ENCODE data around the gene LRP8.

DNA sequence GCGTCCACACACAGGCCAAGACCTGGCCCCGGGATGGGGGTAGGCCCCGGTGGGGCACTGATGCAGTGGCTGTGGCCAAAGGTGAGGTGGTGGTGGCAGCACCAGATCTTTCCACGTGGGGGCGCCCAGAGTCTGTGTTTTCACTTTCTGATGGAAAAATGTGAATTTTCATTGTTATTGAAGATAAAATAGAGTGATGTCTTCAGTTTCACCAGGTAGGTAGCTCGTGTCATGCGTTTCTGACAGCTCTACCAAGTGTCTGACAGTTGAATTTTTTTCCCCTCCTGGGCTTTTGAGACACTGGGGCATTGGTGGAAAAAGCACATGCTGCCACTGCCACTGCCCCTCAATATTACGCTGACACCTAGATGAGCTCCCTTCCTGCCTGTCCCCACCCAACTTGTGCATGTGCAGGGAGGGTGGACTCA lies 49.6 kb downstream of the LRP8 start:
- no peak for TF ChIP-seq GABPB1 (CRISPR knock-in tag; IDR thresholded peaks at IDR 0.05)
- TF ChIP-seq CTCF (IDR thresholded peaks at IDR 0.05) = peak; percentile 81
- TF ChIP-seq SP1 (CRISPR knock-in tag; conservative IDR thresholded peaks at IDR 0.05) = no peak
- no peak for TF ChIP-seq IRF1 (CRISPR knock-in tag; IDR thresholded peaks at IDR 0.05)
- TF ChIP-seq, protein P1, sequence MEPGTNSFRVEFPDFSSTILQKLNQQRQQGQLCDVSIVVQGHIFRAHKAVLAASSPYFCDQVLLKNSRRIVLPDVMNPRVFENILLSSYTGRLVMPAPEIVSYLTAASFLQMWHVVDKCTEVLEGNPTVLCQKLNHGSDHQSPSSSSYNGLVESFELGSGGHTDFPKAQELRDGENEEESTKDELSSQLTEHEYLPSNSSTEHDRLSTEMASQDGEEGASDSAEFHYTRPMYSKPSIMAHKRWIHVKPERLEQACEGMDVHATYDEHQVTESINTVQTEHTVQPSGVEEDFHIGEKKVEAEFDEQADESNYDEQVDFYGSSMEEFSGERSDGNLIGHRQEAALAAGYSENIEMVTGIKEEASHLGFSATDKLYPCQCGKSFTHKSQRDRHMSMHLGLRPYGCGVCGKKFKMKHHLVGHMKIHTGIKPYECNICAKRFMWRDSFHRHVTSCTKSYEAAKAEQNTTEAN (CRISPR knock-in tag; IDR thresholded peaks at IDR 0.05) = no peak
- TF ChIP-seq CREM (CRISPR knock-in tag; IDR thresholded peaks at IDR 0.05) = no peak
- TF ChIP-seq, protein P2, sequence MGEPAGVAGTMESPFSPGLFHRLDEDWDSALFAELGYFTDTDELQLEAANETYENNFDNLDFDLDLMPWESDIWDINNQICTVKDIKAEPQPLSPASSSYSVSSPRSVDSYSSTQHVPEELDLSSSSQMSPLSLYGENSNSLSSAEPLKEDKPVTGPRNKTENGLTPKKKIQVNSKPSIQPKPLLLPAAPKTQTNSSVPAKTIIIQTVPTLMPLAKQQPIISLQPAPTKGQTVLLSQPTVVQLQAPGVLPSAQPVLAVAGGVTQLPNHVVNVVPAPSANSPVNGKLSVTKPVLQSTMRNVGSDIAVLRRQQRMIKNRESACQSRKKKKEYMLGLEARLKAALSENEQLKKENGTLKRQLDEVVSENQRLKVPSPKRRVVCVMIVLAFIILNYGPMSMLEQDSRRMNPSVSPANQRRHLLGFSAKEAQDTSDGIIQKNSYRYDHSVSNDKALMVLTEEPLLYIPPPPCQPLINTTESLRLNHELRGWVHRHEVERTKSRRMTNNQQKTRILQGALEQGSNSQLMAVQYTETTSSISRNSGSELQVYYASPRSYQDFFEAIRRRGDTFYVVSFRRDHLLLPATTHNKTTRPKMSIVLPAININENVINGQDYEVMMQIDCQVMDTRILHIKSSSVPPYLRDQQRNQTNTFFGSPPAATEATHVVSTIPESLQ (CRISPR knock-in tag; IDR thresholded peaks at IDR 0.05) = no peak
- TF ChIP-seq, protein P3, sequence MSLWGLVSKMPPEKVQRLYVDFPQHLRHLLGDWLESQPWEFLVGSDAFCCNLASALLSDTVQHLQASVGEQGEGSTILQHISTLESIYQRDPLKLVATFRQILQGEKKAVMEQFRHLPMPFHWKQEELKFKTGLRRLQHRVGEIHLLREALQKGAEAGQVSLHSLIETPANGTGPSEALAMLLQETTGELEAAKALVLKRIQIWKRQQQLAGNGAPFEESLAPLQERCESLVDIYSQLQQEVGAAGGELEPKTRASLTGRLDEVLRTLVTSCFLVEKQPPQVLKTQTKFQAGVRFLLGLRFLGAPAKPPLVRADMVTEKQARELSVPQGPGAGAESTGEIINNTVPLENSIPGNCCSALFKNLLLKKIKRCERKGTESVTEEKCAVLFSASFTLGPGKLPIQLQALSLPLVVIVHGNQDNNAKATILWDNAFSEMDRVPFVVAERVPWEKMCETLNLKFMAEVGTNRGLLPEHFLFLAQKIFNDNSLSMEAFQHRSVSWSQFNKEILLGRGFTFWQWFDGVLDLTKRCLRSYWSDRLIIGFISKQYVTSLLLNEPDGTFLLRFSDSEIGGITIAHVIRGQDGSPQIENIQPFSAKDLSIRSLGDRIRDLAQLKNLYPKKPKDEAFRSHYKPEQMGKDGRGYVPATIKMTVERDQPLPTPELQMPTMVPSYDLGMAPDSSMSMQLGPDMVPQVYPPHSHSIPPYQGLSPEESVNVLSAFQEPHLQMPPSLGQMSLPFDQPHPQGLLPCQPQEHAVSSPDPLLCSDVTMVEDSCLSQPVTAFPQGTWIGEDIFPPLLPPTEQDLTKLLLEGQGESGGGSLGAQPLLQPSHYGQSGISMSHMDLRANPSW (CRISPR knock-in tag; conservative IDR thresholded peaks at IDR 0.05; ENCODE audit: low read depth) = no peak
- TF ChIP-seq AFF4 (CRISPR knock-in tag; IDR thresholded peaks at IDR 0.05; ENCODE audit: borderline replicate concordance) = no peak
- TF ChIP-seq JUN (CRISPR knock-in tag; IDR thresholded peaks at IDR 0.05) = no peak
- no peak for TF ChIP-seq ARID4B (CRISPR knock-in tag; IDR thresholded peaks at IDR 0.05; ENCODE audit: borderline replicate concordance)
- TF ChIP-seq MLX (CRISPR knock-in tag; IDR thresholded peaks at IDR 0.05) = no peak
